Spinal cord (tissue), 10 donors: Measurements from ENCODE around the gene PDZD2. TPM values are rescaled to one million over a fixed set of nuclear protein-coding genes. Genes with fewer than 3 reads are reported as not detected.
A peak's percentile ranks its signal among the peaks of the same experiment; 100 is the strongest.

Experiments used
- DNase-seq, 6 donors: peaks; one replicate each; pipeline versions ENCODE4 v3.0.0 to v3.0.0-alpha.2; 2013 to 2015; ENCODE audit warnings: low spot score in 6 of 6, low read depth in 4 of 6
- H3K27ac ChIP-seq: one replicate; pipeline ENCODE4 v1.5.1; 2013; ENCODE audit warnings: low read depth, low read length, control low read depth
- H3K27me3 ChIP-seq: one replicate; pipeline ENCODE4 v1.6.1; 2013; ENCODE audit warnings: low read length; ENCODE audit not compliant: control insufficient read depth, insufficient read depth
- H3K36me3 ChIP-seq: one replicate; pipeline ENCODE4 v1.6.1; 2013; ENCODE audit warnings: low read length; ENCODE audit not compliant: control insufficient read depth, insufficient read depth
- H3K4me1 ChIP-seq: one replicate; pipeline ENCODE4 v1.6.1; 2013; ENCODE audit warnings: low read length; ENCODE audit not compliant: control insufficient read depth, insufficient read depth
- H3K4me3 ChIP-seq: one replicate; pipeline ENCODE4 v1.5.1; 2013; ENCODE audit warnings: low read depth, low read length, control low read depth
- H3K9me3 ChIP-seq: one replicate; pipeline ENCODE4 v1.6.1; 2013; ENCODE audit warnings: low read length; ENCODE audit not compliant: control insufficient read depth, insufficient read depth
- WGBS: methylation state at CpG from one replicate; pipeline ENCODE4 v1.1.5; 2013; ENCODE audit warnings: missing lambda C conversion rate; ENCODE audit not compliant: insufficient coverage; 5-methylcytosine and 5-hydroxymethylcytosine counted together
- polyA plus RNA-seq, 2 donors: library from polyadenylated mRNA; unstranded; fragments of 120-200 nt; gene quantifications; one replicate each; pipeline ENCODE4 v1.2.1, GENCODE V29; 2013; ENCODE audit not compliant: insufficient read length in 2 of 2
- total RNA-seq, 2 donors: library from RNA; depleted of rRNA in 1 of 2; stranded (reverse); fragments of 120-200 nt in 1 of 2; fragments of >200 nt in 1 of 2; gene quantifications; one replicate each; pipeline versions ENCODE4 v1.2.3 to v1.2.4, GENCODE V29; 2013 to 2014
- donor health status: healthy.

The PDZD2 gene
- total and polyA plus RNA-seq, 4 donors: 22.1 to 40.2 (median 34.9) TPM

- H3K4me1 ChIP-seq: peaks cover 20% of the 10 kb centered on the region
- no peaks in the 10 kb centered on the region for H3K36me3 ChIP-seq
- H3K4me3 ChIP-seq: no peak overlapping the region
- peak overlapping the region; percentile 79 for H3K27ac ChIP-seq
- DNase-seq: peak in 1 of 6 donors; percentile 33
- no peaks in the 10 kb centered on the region for H3K9me3 ChIP-seq
- no peaks in the 10 kb centered on the region for H3K27me3 ChIP-seq
- 63% methylated on average over 12 of the region's 14 CpGs for WGBS
Observed at GRCh38 chr5:32018476-32019436, 379.8 kb downstream of the PDZD2 start.

- no peak overlapping the region for H3K4me3 ChIP-seq
- no CpG with 5 or more reads among the region's 4 CpGs for WGBS
- no peaks in the 10 kb centered on the region for H3K36me3 ChIP-seq
- no peak overlapping the region for H3K27ac ChIP-seq
- H3K9me3 ChIP-seq: no peaks in the 10 kb centered on the region
- no peaks in the 10 kb centered on the region for H3K27me3 ChIP-seq
- peak in 1 of 6 donors; percentile 18 for DNase-seq
- peaks cover 19% of the 10 kb centered on the region for H3K4me1 ChIP-seq
Observed at GRCh38 chr5:32020271-32020670, 381.3 kb downstream of the PDZD2 start.

GRCh38 chr5:32020946-32021345 is 382.0 kb downstream of the PDZD2 start:
- H3K27ac ChIP-seq: no peak overlapping the region
- no CpG with 5 or more reads among the region's 7 CpGs for WGBS
- DNase-seq: no peak
- H3K4me1 ChIP-seq: peaks cover 19% of the 10 kb centered on the region
- H3K27me3 ChIP-seq: no peaks in the 10 kb centered on the region
- no peaks in the 10 kb centered on the region for H3K9me3 ChIP-seq
- no peak overlapping the region for H3K4me3 ChIP-seq
- H3K36me3 ChIP-seq: no peaks in the 10 kb centered on the region

- Histone ChIP-seq H3K4me1 (peaks cover 15% of the 10 kb centered on the region), H3K36me3 (no peaks in the 10 kb centered on the region), H3K27ac (no peak overlapping the region), H3K9me3 (no peaks in the 10 kb centered on the region), H3K27me3 (no peaks in the 10 kb centered on the region), H3K4me3 (no peak overlapping the region)
- WGBS: 60% methylated on average over 1 of the region's 3 CpGs
- peak in 2 of 6 donors; percentile 31 to 40 for DNase-seq
Observed at GRCh38 chr5:32021771-32022170, 382.8 kb downstream of the PDZD2 start.

GRCh38 chr5:32022638-32023037 is 383.7 kb downstream of the PDZD2 start:
- no peak overlapping the region for H3K4me3 ChIP-seq
- no peak for DNase-seq
- H3K36me3 ChIP-seq: no peaks in the 10 kb centered on the region
- H3K4me1 ChIP-seq: peaks cover 18% of the 10 kb centered on the region
- no peaks in the 10 kb centered on the region for H3K9me3 ChIP-seq
- no peaks in the 10 kb centered on the region for H3K27me3 ChIP-seq
- WGBS: 100% methylated on average over 2 of the region's 2 CpGs
- no peak overlapping the region for H3K27ac ChIP-seq

- Histone ChIP-seq H3K27ac (no peak overlapping the region), H3K4me3 (no peak overlapping the region), H3K36me3 (no peaks in the 10 kb centered on the region), H3K9me3 (no peaks in the 10 kb centered on the region), H3K4me1 (peaks cover 9% of the 10 kb centered on the region), H3K27me3 (no peaks in the 10 kb centered on the region)
- 95% methylated on average over 7 of the region's 8 CpGs for WGBS
- DNase-seq: no peak
Observed at GRCh38 chr5:32023816-32024215, 384.9 kb downstream of the PDZD2 start.

- no peak overlapping the region for H3K4me3 ChIP-seq
- no peak overlapping the region for H3K27ac ChIP-seq
- no peaks in the 10 kb centered on the region for H3K9me3 ChIP-seq
- H3K27me3 ChIP-seq: no peaks in the 10 kb centered on the region
- peaks cover 12% of the 10 kb centered on the region for H3K4me1 ChIP-seq
- no peak for DNase-seq
- 80% methylated on average over 1 of the region's 2 CpGs for WGBS
- no peaks in the 10 kb centered on the region for H3K36me3 ChIP-seq
Observed at GRCh38 chr5:32024751-32025150, 385.8 kb downstream of the PDZD2 start.

GRCh38 chr5:32027093-32027716 is 388.3 kb downstream of the PDZD2 start:
- Histone ChIP-seq H3K4me1 (peaks cover 15% of the 10 kb centered on the region), H3K9me3 (no peaks in the 10 kb centered on the region), H3K36me3 (no peaks in the 10 kb centered on the region), H3K4me3 (no peak overlapping the region), H3K27me3 (no peaks in the 10 kb centered on the region), H3K27ac (peak overlapping the region; percentile 89)
- peak in 1 of 6 donors; percentile 70 for DNase-seq
- 26% methylated on average over 8 of the region's 14 CpGs for WGBS

- WGBS: 7% methylated on average over 8 of the region's 10 CpGs
- no peak overlapping the region for H3K4me3 ChIP-seq
Observed at GRCh38 chr5:32027717-32028458, 389.0 kb downstream of the PDZD2 start.

More at GRCh38 chr5:32027717-32028458, 389.0 kb downstream of the PDZD2 start:
- Histone ChIP-seq H3K27me3 (no peaks in the 10 kb centered on the region), H3K36me3 (no peaks in the 10 kb centered on the region), H3K4me1 (peaks cover 15% of the 10 kb centered on the region), H3K27ac (peak overlapping the region; percentile 89), H3K9me3 (no peaks in the 10 kb centered on the region)
- DNase-seq: peak in 4 of 6 donors; percentile 44 to 82 (median 65)
